NCI-H1092 treated with DMSO at 0.1 percent for 48 hours (cell line): Measurements from ENCODE around the gene MRPS2.

Experiments
- DNase-seq: peaks from one replicate; lab custom pipeline; 2025; lab: John Stamatoyannopoulos, UW

MRPS2 gene

DNA sequence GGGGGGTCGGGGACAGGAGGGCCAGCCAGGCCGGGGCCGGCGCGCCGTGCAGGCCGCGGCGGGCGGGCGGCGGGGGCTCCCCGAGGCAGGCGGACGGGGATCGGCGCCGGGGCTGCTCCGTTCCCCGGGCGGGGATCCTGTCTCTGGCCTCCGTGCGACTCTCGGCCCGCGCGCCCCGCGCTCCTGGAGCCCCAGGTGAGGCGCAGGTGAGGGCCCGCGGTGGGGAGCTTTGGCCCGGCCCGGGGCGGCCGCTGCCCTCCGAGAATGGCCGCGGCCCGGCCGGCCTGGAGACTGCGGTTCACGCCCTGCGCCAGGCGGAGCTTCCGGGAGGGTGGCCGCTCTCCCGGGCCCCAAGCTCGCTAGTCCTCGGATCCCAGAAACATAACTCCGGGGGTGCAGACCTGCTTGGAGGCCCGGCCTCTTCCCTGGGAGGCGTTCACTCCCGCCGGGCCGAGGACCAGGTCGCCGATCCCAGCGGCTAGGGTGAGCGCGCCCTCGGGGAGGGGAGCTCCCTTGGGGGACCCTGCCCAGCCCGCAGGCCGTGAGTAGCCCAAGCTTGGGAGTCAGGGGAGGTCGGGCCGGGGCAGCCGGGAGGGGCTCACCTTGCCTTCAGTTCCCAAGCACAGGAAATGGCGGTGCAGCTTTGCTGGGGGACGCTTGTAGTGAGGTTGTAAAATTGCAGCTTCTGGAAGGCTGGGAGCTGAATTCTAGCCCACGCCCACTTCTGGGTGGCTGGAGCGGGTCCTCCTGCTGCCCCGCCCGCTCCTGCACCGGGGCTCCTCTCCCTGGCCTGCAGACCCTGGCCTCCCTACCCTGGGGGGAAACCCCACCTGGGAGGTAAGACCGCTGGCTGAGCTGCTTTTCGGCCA is 20.2 kb upstream of the MRPS2 start:
- no peak for DNase-seq

DNA sequence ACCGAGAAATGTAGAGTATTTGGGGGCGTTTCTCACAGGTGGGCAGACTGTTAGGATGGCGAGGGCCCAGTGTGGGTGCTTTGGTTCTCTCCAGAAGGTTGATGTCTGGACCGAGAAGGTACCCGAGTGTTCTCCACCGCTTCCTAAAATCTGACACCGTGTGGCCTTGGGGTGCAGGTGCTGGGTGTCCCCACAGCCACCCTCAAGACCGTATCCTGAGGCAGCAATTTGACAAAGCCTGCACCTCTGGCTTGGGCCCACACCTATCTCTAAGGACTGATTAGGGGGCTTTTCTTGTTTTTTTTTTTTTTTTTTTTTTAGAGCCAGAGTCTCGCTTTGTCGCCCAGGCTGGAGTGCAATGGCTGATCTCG is 19.6 kb upstream of the MRPS2 start:
- no peak for DNase-seq

DNA sequence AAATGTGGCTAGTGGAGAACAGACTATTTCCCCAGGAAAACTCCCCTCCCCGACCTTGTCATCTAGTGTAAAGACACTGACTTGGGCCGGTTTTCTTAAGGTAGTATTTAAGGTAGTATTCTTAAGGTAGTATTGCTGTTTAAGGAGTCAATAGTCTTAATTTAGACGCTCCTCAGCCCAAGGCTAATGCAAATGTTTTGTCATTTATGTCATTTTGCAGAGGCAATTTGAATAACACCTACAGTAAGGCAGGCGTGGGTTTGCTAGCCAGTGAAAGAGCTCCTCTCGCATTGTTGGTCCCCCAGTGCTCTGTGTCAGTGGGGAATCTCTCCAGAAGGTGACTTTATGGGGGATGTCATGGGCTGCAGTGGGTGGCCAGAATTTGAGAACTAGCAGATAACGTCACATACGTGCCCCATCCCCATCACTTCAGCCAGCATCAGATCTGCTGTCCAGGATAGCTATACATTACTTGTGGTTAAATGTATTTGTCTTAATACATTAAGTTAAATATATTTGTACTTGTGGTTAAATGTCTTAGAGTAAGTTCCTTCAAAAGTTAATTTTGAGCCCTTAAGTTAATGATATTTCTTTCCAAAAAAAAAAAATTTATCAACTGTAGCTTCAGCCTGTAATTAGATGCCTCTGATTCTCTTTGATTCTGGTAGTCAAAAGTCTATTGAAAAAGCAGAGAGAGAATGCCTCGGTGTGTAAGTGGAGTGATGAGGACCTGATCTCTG is 18.3 kb upstream of the MRPS2 start:
- DNase-seq = no peak

DNA sequence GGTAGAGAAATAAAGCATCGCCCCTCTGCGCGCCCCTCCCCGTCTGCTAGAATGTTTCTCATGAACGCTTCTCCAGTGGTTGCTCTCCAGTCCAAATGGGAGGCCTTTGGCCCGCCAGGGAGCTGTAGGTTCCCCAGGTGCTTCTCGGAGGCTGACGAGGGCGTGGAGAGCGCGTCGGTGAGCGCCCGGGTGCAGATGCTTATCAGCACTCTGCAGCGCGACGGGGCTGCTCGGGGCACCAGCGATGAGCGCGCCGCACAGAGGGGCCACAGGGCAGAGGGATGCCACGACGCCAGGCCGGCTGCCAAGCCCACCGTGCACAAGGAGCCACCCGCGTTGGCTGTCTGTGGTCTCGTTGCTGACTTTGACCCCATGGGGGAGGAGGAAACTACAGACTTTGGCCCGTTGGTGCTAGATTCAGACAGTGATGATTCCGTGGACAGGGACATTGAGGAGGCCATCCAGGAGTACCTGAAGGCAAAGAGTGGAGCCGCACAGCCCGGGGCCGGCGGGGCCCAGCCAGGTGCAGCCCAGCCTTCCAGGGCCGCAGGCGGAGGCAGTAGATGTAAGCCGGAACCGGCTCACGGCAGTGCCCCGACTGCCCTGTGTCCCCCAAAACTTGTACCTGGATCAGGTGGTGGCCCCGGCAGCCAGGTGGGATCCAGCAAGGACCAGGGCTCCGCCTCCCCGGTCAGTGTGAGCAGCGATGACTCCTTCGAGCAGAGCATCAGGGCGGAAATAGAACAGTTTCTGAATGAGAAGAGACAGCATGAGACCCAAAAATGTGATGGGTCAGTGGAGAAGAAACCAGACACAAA is 15.8 kb upstream of the MRPS2 start:
- DNase-seq = no peak

DNA sequence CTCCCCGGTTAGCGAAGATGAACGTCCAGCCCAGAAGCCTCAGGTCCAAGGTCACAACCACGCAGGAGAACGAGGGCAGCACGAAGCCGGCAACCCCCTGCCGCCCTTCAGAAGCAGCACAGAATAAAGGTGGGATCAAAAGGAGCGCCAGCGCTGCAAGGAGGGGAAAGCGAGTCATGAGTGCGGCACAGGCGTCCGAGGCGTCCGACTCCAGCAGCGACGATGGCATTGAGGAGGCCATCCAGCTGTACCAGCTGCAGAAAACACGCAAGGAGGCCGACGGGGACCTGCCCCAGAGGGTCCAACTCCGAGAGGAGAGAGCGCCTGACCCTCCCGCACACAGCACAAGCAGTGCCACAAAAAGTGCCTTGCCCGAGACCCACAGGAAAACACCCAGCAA is 15.1 kb upstream of the MRPS2 start:
- DNase-seq = no peak

DNA sequence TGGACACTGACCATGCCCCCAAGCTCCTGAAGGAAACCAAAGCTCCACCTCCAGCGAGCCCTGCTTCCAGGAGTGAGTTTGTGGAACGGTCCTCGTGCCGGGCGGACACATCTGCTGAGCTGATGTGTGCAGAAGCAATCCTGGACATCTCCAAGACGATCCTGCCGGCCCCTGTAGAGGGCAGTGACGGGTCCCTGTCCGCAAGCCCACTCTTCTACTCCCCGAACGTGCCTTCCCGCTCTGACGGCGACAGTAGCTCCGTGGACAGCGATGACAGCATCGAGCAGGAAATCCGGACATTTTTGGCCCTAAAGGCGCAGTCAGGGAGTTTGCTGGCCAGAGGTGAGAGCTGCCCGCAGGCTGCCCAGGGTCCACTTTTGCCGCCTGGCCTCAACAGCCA is 14.7 kb upstream of the MRPS2 start:
- DNase-seq = no peak

DNA sequence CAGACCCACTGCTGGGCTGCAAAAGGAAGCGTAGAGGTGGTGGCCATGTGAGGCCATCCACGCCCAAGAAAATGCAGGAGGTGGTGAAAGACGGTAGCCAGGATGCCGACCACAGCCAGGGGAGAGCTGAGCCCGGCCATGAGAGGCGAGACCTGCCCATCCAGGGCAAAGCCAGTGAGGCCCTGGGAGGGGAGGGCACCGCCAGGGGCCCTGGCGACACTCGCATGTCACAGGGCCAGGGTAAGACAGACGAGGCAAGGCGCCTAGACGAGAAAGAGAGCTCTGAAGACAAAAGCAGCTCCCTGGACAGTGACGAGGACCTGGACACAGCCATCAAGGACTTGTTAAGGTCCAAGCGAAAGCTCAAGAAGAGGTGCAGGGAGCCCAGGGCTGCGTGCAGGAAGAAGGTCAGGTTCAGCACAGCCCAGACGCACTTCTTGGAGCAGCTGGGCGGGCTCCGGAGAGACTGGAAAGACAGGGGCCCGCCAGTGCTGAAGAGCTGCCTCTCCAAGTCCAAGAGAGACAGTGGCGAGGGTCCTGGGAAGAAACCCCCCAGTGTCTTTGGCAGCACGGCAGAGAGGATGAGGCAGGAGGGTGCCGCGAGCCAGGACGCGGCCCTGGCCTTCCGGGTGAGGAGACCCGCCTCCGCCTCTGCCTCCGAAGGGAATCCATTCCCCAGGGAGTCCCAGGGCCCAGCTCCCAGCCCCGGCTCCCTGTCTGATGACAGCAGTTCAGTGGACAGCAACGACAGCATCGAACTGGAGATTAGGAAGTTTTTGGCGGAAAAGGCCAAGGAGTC is 14.0 kb upstream of the MRPS2 start:
- no peak for DNase-seq

DNA sequence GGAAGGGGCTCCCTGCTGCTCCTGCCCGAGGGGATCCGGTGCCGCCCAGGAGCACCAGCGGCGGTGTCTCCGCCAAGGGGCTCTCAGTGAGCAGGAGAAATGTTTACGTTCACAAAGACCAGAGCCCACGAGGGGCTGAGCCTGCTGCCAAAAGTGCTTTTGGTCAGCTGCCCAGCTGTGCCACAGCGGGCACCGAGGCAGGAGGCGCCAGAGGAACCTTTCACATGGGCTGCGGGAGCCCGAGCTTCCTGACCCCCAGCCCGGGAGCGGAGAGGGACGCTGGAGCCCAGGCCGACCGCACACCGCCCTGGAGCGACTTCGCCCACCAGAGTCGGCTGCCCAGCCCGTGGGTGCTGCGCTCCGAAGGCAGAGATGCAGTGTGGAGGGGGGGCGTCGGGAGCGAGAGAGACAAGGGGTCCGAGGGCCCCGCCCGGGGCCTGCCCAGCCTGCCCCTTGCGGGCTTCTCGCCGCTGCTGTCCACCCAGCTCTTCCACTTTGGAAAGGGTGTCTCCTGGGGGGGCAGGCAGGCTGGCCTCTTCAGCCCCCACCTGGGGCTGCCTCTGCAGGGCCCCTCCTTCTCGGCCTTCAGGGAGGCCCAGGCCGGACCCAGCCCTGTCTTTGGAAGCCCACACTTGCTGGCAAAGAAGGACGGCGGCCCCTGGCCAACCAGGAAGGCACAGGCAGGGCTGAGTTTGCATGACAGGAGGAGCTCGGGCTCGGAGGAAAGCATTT is 13.0 kb upstream of the MRPS2 start:
- DNase-seq = no peak

DNA sequence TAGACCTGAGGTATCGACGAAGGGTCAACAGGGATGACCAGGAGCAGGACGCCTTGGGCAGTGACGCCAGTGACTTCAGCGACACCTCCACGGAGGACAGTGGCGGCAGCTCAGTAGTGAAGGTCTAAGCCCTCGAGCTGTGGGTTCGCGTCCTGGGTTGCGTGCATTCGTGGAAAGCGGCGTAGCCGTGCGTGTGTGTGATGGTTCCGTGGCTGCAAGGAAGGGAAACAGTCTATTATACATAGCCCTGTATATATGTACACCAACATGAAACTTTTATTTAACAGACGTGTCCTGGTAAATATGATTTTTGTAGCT is 12.5 kb upstream of the MRPS2 start:
- no peak for DNase-seq

DNA sequence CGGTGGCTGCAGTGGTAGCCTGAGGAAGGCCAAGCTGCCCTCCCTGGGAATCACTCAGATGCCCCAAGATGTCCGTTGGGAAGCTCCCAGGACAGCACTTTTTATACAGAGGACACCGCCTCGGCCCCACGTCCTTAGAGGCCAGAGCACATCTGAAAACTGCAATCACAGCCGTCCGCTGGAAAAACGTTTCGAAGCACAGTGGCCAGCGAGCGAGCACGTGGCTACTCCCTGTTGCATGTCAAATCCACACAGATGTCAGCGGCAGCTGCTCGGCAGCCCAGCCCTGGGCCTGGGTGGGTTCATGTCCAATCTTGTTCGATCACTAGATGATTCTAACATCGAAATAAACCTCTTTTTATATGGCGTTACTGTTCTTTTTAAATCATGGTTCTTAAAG is 12.0 kb upstream of the MRPS2 start:
- no peak for DNase-seq

DNA sequence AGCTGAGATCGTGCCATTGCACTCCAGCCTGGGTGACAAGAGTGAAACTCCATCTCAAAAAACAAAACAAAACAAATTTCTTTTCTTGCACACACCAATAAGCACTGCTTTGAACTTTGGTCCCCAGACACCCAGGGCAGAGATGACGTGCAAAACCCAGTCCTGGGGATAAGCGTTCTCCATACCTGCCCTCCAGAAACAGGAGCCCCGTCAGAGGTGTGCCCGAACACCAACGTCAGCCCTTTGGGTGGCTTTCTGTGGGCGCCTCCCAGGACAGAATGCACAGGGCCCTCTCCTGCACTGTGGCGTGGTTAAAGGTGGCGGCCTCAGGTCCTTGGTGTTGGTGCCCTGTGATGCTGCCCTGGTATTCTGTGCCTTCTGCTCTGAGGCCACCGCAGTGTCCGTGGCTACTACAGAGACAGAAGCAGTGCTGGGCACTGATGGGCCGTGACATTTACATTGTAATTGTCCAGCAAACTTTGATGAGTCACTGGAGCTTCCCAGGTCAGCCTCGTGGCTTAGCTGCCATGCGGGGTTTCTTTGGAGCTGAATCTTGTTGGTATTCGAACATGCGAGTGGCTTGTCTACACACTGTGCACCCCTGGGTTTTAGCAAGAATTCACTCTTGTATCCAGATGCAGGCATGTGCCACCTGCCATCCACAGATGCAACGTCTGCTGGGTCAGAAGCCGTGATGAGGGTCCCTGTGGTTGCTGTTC is 11.1 kb upstream of the MRPS2 start:
- no peak for DNase-seq

DNA sequence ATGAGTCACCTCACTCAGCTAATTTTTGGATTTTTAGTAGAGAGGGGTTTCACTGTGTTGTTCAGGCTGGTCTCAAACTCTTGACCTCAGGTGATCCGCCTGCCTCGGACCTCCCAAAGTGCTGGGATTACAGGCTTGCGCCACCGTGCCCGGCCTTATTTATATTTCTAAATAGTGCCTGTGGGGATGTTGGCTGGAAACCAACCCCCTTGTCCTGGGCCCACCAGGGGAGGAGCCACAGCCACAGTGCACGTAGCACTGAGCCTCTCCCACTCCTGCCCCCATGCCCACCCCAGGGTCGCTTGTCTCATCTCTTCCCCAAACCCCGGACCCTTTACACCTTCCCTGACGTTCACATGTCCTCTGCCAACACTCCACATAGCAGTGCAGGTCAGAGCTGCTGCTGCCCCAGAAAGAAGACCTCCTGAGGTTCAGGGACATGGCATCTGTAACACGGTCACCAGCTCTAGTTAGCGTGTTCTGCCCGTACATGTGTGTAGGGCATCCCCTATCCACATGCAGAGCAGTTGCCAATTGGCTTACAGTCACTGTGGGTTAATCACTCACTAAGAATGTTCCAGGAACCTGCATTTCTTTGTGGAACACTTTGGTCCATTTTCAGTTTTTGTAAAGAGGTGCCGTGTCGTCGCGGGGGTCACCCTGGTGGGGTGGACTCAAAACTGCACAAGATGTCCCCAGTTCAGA is 10.2 kb upstream of the MRPS2 start:
- DNase-seq = no peak

DNA sequence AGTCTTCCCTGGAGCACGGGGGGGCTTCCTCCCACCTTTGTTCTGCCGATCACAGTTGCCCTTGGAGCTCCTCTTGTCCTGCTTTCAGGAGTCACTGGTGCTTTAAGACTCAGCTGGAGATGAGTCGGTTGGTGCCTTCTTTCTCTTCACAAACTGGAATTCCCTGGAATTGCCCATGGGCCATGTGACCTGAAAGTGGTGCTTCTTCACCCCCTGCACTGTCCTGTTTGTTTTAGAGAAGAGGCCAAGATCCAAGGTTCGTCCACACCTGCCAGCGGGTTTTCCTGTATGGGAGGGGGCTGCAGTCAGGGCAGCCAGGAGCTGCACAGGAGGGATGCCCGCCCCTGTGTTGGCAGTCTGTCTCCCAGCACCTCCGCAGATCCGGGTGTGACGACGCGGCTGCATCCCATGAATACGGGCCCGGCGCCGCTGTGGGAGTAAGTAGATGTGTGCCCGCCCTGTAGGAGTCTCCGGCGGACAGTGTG is 9.5 kb upstream of the MRPS2 start:
- no peak for DNase-seq

DNA sequence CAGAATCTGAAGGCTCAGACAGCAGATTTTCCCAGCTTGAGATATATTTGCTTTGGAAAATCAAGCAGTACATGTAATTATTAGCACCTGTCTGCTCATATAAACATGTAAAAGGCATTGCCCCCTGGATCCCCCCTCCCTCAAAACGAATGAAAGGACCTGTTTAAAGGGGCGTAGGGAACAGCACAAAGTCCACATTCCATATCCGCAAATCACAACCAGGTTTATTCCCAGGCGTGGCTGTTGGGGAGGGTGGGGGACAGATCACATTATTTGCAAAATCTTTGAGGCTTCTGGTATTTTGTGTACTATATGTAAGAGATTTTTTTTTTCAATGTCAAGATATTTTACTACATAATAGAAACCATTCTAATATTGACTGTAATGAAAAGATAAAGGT is 8.7 kb upstream of the MRPS2 start:
- DNase-seq = no peak

DNA sequence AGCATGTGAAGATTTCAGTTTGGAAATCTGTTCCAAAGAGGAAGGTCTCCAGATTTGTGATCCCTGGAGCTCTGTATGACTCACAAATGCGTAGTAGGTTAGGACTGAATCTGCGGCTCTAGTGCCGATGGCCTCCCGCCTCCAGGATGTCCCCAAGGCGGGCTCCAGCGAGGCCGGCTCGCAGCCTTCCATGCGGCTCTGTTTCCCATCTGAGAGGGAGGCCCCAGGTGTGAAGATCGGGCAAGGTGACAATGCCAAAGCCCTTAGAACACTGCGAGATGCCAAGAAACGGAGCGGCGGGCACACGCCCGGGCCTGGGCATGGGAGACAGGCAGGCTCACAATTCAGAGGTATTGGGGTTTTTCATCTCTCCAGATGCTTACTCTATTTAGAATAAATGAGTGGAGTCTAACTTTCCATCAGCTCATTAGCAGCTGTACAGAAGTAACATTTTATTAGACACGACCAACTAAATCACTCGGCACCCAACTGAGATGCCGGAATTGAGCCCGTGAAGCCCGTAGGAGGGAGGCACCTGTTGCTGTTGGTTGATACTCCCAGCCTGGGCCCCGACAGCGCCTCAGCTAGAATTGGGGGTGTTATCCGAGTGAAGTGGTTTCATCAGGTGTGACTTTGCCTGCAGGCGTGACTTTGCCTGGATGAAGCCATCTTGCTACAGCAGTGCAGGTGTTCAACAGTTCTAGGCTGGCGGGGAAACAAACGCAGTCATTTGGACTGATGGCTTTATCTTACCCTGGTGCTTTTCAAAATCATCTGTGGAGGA is 7.4 kb upstream of the MRPS2 start:
- DNase-seq = no peak

DNA sequence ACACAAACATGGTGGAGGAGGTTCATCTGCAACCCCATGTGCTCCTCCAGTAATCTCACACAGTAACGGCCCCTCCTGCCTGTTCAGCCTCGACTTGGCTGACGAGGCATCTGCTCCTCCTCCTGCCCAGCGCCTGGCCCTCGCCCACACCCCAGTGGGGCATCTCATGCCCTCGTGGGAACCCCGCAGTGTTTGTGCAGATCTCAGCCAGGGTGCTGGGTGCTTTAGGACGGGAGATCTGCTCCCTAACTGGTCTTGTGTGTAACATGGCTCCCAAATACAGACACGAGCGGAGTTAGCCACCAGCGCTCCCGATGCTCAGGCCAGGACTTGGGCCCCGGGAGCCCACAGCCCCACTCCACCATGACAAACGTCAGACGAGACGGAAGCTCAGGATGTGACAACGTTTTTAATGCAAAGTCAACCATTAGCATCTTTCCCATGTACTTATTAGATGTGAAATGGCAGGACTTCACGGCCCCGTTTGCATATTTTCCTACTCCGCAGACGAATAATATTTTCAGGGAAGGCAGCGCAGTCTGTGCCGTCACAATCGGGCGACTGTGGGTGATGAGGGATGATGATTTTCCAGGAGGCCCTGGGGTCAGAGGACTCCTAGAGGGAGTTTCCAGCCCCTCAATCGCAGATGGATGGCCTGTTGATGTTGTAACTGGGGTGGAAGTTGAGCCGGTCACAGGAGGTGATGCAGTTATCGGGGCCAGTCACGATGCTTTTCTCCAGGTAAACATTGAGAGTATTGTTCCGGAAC is 5.5 kb upstream of the MRPS2 start:
- DNase-seq = no peak

DNA sequence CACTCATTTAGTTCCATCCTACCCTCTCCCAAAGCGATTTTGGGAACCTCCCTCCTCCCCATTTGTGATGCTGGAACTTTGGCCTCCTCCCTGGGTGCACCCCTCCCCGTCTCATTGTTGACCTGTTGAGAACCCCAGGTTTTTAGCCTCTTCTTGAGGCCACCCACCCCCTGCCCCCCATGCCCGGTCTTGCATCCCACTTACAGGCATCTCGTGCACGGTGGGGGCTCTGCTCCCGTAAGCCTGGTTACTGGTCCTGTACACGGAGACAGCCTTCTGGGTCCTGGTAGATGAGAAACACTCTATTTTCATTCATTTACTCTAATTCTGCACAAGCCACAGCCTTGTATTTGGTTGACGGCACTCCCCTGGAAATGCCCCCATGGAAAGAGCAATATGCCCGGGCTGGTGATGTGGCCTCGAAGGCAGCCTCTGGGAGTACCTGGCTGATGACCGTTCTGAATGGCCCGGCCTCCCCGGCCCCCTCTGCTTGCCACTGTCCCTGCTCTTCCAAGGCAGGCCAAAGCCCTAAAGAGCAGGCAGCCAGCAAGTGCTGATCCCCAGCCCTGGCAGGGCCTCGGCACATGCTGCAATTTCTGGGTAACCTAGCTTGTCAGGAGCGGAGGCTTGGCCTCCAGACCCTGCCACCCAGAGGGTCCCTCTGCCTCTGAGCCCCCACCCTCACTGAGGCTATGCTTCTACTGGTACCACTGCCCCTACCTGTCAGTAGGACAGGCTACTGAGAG is 1.9 kb upstream of the MRPS2 start:
- DNase-seq = no peak
